Small intestine (tissue), 7 donors: ENCODE measurements around the gene SNRPD1. TPM values are rescaled to one million over a fixed set of nuclear protein-coding genes. Genes with fewer than 3 reads are reported as not detected.
"Not testable (repeated sequence)": the region's sequence is repeated elsewhere in the genome, so short reads cannot be mapped to it uniquely, and the experiment has no call there.

ENCODE experiments used
- DNase-seq, 2 donors: peaks; one replicate each; pipeline versions ENCODE4 v3.0.0 to v3.0.0-alpha.2; 2013
- FAIRE-seq: peaks from 2 replicates; lab custom pipeline; 2012; peaks lifted over from hg19 to GRCh38; lab: Jason Lieb, UNC
- H3K27ac ChIP-seq, 3 donors: one replicate each; pipeline ENCODE4 v1.5.1; 2013; ENCODE audit warnings: low read length in 2 of 3, mild to moderate bottlenecking in 2 of 3, control low read depth in 1 of 3, inconsistent platforms in 1 of 3, low read depth in 1 of 3, moderate library complexity in 1 of 3
- H3K27me3 ChIP-seq, 3 donors: one replicate each; pipeline ENCODE4 v1.6.1; 2013; ENCODE audit warnings: low read length in 3 of 3, inconsistent platforms in 1 of 3; ENCODE audit not compliant: control insufficient read depth in 3 of 3, insufficient read depth in 3 of 3
- H3K36me3 ChIP-seq, 3 donors: one replicate each; pipeline ENCODE4 v1.6.1; 2013; ENCODE audit warnings: low read length in 3 of 3, inconsistent platforms in 1 of 3, low read depth in 1 of 3, mild to moderate bottlenecking in 1 of 3, moderate library complexity in 1 of 3; ENCODE audit not compliant: control insufficient read depth in 3 of 3, insufficient read depth in 2 of 3
- H3K4me1 ChIP-seq, 3 donors: one replicate each; pipeline ENCODE4 v1.6.1; 2013; ENCODE audit warnings: low read length in 2 of 3, inconsistent platforms in 1 of 3, low read depth in 1 of 3, mild to moderate bottlenecking in 1 of 3, moderate library complexity in 1 of 3; ENCODE audit not compliant: control insufficient read depth in 3 of 3, insufficient read depth in 2 of 3
- H3K4me3 ChIP-seq, 3 donors: one replicate each; pipeline ENCODE4 v1.5.1; 2013; ENCODE audit warnings: low read length in 3 of 3, control low read depth in 1 of 3, inconsistent platforms in 1 of 3, low read depth in 1 of 3, mild to moderate bottlenecking in 1 of 3, moderate library complexity in 1 of 3
- H3K9me3 ChIP-seq, 2 donors: one replicate each; pipeline ENCODE4 v1.6.1; 2013; ENCODE audit warnings: low read depth in 1 of 2, low read length in 1 of 2; ENCODE audit not compliant: control insufficient read depth in 2 of 2, insufficient read depth in 1 of 2
- WGBS, 3 donors: extraction: QIAGEN DNeasy Blood & Tissue Kit; methylation state at CpG; one replicate each; pipeline ENCODE4 v1.1.7; 2013; 5-methylcytosine and 5-hydroxymethylcytosine counted together
- polyA plus RNA-seq, 4 donors: library from polyadenylated mRNA; stranded (reverse) in 3 of 4; unstranded in 1 of 4; fragments of 200-250 nt in 3 of 4; fragments of 120-200 nt in 1 of 4; gene quantifications; one replicate each; pipeline versions ENCODE4 v1.2.1 to v1.2.3, GENCODE V29; 2013
- donor health status: healthy with polysubstance abuse.
- donor health status: control.
- donor health status: control.
- donor health status: Bipolar disorder and iron deficiency.
- donor health status: healthy.

The SNRPD1 gene
- polyA plus RNA-seq, 4 donors, result 14.1 to 75.1 (median 33.0) TPM

GRCh38 chr18:21621640-21622039, 9.5 kb downstream of the SNRPD1 start:
- not testable (repeated sequence) for H3K4me3 ChIP-seq, H3K27ac ChIP-seq, H3K27me3 ChIP-seq, DNase-seq, H3K9me3 ChIP-seq, FAIRE-seq, H3K4me1 ChIP-seq
- peaks cover 5 to 44% (median 6%) of the 10 kb centered on the region in 3 donors for H3K36me3 ChIP-seq
- WGBS, 3 donors, result 89 to 94% (median 93%) methylated on average over 9 of the region's 9 CpGs

- Histone ChIP-seq H3K36me3 (peaks cover 5 to 42% (median 10%) of the 10 kb centered on the region in 3 donors), H3K27ac (no peak overlapping the region), H3K4me1 (no peaks in the 10 kb centered on the region), H3K4me3 (no peak overlapping the region), H3K27me3 (no peaks in the 10 kb centered on the region), H3K9me3 (no peaks in the 10 kb centered on the region)
- no peak for DNase-seq
- FAIRE-seq, result no peak
- WGBS, 3 donors, result 73 to 87% (median 74%) methylated on average over 9 of the region's 9 CpGs
These were observed 17.1 kb downstream of the SNRPD1 start for GRCh38 chr18:21629089-21629832.

GRCh38 chr18:21632393-21632792, 20.3 kb downstream of the SNRPD1 start:
- Histone ChIP-seq H3K9me3 (no peaks in the 10 kb centered on the region), H3K4me3 (no peak overlapping the region), H3K36me3 (peaks cover 0 to 24% (median 5%) of the 10 kb centered on the region in 3 donors), H3K27ac (no peak overlapping the region), H3K4me1 (no peaks in the 10 kb centered on the region), H3K27me3 (no peaks in the 10 kb centered on the region)
- FAIRE-seq (no peak), DNase-seq (no peak)
- 88 to 98% (median 94%) methylated on average over 1 of the region's 1 CpG for WGBS, 3 donors

GRCh38 chr18:21634588-21635199, 22.6 kb downstream of the SNRPD1 start:
- H3K36me3 ChIP-seq, result peaks cover 0 to 21% (median 5%) of the 10 kb centered on the region in 3 donors
- no peak for FAIRE-seq
- no peak for DNase-seq
- no peaks in the 10 kb centered on the region for H3K9me3 ChIP-seq
- 85 to 95% (median 90%) methylated on average over 4 of the region's 4 CpGs for WGBS, 3 donors
- H3K4me1 ChIP-seq, result no peaks in the 10 kb centered on the region
- H3K27ac ChIP-seq, result no peak overlapping the region
- H3K27me3 ChIP-seq, result no peaks in the 10 kb centered on the region
- no peak overlapping the region for H3K4me3 ChIP-seq

- H3K27ac ChIP-seq, result no peak overlapping the region
- WGBS, 3 donors, result 91 to 94% (median 93%) methylated on average over 13 of the region's 13 CpGs
- H3K27me3 ChIP-seq, result no peaks in the 10 kb centered on the region
- no peak overlapping the region for H3K4me3 ChIP-seq
- no peaks in the 10 kb centered on the region for H3K9me3 ChIP-seq
- FAIRE-seq (no peak), DNase-seq (no peak)
- H3K4me1 ChIP-seq, result no peaks in the 10 kb centered on the region
- H3K36me3 ChIP-seq, result peaks cover 0 to 9% (median 2%) of the 10 kb centered on the region in 3 donors
These were observed 24.7 kb downstream of the SNRPD1 start for GRCh38 chr18:21636769-21637168.

- Histone ChIP-seq H3K9me3 (no peaks in the 10 kb centered on the region), H3K4me1 (no peaks in the 10 kb centered on the region), H3K27me3 (no peaks in the 10 kb centered on the region), H3K27ac (no peak overlapping the region), H3K4me3 (no peak overlapping the region), H3K36me3 (peaks cover 0 to 2% (median 0%) of the 10 kb centered on the region in 3 donors)
- DNase-seq (no peak), FAIRE-seq (no peak)
- WGBS, 3 donors, result 84 to 90% (median 86%) methylated on average over 3 of the region's 3 CpGs
These were observed 26.7 kb downstream of the SNRPD1 start for GRCh38 chr18:21638822-21639221.

GRCh38 chr18:21640375-21640774, 28.3 kb downstream of the SNRPD1 start:
- not testable (repeated sequence) for H3K27me3 ChIP-seq, H3K4me1 ChIP-seq, H3K9me3 ChIP-seq, H3K36me3 ChIP-seq, H3K4me3 ChIP-seq, DNase-seq, FAIRE-seq, H3K27ac ChIP-seq
- 98 to 99% (median 98%) methylated on average over 4 to 5 of the region's 5 CpGs for WGBS, 3 donors

GRCh38 chr18:21650311-21650710, 38.2 kb downstream of the SNRPD1 start:
- H3K4me3 ChIP-seq, result no peak overlapping the region
- peaks cover 2 to 12% (median 4%) of the 10 kb centered on the region in 3 donors for H3K36me3 ChIP-seq
- H3K4me1 ChIP-seq, result no peaks in the 10 kb centered on the region
- no peaks in the 10 kb centered on the region for H3K27me3 ChIP-seq
- FAIRE-seq, result no peak
- no peak for DNase-seq
- H3K27ac ChIP-seq, result no peak overlapping the region
- no peaks in the 10 kb centered on the region for H3K9me3 ChIP-seq
- 79 to 81% (median 79%) methylated on average over 1 of the region's 1 CpG for WGBS, 3 donors
